ENCODE measurements around the gene P2RX3.

P2RX3 gene

GRCh38 chr11:57324154-57324885, 13.8 kb upstream of the P2RX3 start:
- no peak for FAIRE-seq
- TF ChIP-seq TAF1 (IDR thresholded peaks at IDR 0.05; ENCODE audit: low read depth, low read length), result no peak
- TF ChIP-seq POLR2A (IDR thresholded peaks at IDR 0.05; ENCODE audit: low read depth, low read length), result no peak
- no peak for TF ChIP-seq PAX5 (IDR thresholded peaks at IDR 0.05; ENCODE audit: insufficient read depth, low read length, severe bottlenecking)
- TF ChIP-seq POLR2AphosphoS5 (IDR thresholded peaks at IDR 0.05; ENCODE audit: low read depth, low read length), result no peak
- no peak for TF ChIP-seq SPI1 (IDR thresholded peaks at IDR 0.05; ENCODE audit: low read depth, low read length)
- no peak for TF ChIP-seq POU2F2 (IDR thresholded peaks at IDR 0.05; ENCODE audit: low read depth, low read length)
- DNase-seq (ENCODE audit: insufficient read length, low spot score), result peak; percentile 70

- peak; percentile 94 for FAIRE-seq
- TF ChIP-seq TAF1 (IDR thresholded peaks at IDR 0.05; ENCODE audit: low read depth, low read length), result peak; percentile 88
- no peak for TF ChIP-seq SPI1 (IDR thresholded peaks at IDR 0.05; ENCODE audit: low read depth, low read length)
- TF ChIP-seq POU2F2 (IDR thresholded peaks at IDR 0.05; ENCODE audit: low read depth, low read length), result peak; percentile 100
- peak; percentile 80 for TF ChIP-seq POLR2A (IDR thresholded peaks at IDR 0.05; ENCODE audit: low read depth, low read length)
- TF ChIP-seq POLR2AphosphoS5 (IDR thresholded peaks at IDR 0.05; ENCODE audit: low read depth, low read length), result peak; percentile 78; the same call in 1 of the 2 replicates
- peak; percentile 14 for TF ChIP-seq PAX5 (IDR thresholded peaks at IDR 0.05; ENCODE audit: insufficient read depth, low read length, severe bottlenecking)
These were observed 13.0 kb upstream of the P2RX3 start, which contains the start of gene TNKS1BP1 for GRCh38 chr11:57324886-57325734. Gene TNKS1BP1, minus strand, starts transcription at chr11:57324952. Its CDS starts 3,067 bp downstream, at chr11:57321885.

DNA sequence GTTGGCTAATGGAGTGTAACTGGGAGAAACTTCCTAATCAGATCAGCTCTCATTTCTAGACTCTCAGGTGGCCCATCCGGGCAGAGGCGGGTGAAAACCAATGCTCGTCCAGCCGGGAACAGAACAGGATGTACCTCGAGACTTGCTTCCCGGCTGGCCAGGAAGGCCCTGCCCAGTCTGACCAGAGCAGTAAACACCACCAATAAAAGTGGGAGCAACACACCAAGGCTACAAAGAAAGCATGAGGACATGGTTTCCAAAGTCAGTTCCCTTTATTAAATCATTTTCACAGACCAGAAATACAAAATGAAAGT, 12.5 kb upstream of the P2RX3 start:
- FAIRE-seq (no peak), DNase-seq (ENCODE audit: insufficient read length, low spot score) (no peak)
- TF ChIP-seq SPI1 (IDR thresholded peaks at IDR 0.05; ENCODE audit: low read depth, low read length) (no peak), POLR2AphosphoS5 (IDR thresholded peaks at IDR 0.05; ENCODE audit: low read depth, low read length) (no peak), POLR2A (IDR thresholded peaks at IDR 0.05; ENCODE audit: low read depth, low read length) (no peak), PAX5 (IDR thresholded peaks at IDR 0.05; ENCODE audit: insufficient read depth, low read length, severe bottlenecking) (no peak)

More at GRCh38 chr11:57324886-57325734, 13.0 kb upstream of the P2RX3 start, which contains the start of gene TNKS1BP1:
- peak; percentile 89 for DNase-seq (ENCODE audit: insufficient read length, low spot score)

GRCh38 chr11:57327721-57328120, 10.4 kb upstream of the P2RX3 start:
- TF ChIP-seq TAF1 (IDR thresholded peaks at IDR 0.05; ENCODE audit: low read depth, low read length), result no peak
- no peak for TF ChIP-seq POLR2AphosphoS5 (IDR thresholded peaks at IDR 0.05; ENCODE audit: low read depth, low read length)
- TF ChIP-seq POLR2A (IDR thresholded peaks at IDR 0.05; ENCODE audit: low read depth, low read length), result no peak
- TF ChIP-seq SPI1 (IDR thresholded peaks at IDR 0.05; ENCODE audit: low read depth, low read length), result no peak
- TF ChIP-seq PAX5 (IDR thresholded peaks at IDR 0.05; ENCODE audit: insufficient read depth, low read length, severe bottlenecking), result no peak
- no peak for TF ChIP-seq POU2F2 (IDR thresholded peaks at IDR 0.05; ENCODE audit: low read depth, low read length)
- FAIRE-seq (no peak), DNase-seq (ENCODE audit: insufficient read length, low spot score) (no peak)

DNA sequence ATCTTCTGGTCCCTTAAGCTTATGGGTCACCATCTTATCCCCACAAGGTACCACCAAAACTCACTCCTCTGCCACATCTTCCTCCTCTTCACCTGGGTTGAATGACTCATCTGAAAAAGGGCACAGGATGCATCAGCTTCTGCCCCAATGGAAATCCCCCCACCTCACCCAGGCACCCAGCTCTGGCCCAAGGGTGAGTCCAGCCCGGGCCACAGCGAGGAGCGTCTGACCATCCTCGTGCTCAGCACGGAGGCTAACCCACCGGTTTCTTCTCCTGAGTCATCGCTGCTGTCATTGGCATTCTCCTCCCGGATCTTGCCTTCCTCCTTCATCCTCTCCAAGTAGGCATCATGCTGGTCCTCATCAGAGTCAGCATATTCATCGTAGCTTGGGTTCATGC, 8.1 kb upstream of the P2RX3 start:
- DNase-seq (ENCODE audit: insufficient read length, low spot score) (no peak), FAIRE-seq (no peak)
- TF ChIP-seq PAX5 (IDR thresholded peaks at IDR 0.05; ENCODE audit: insufficient read depth, low read length, severe bottlenecking), result no peak
- no peak for TF ChIP-seq POLR2AphosphoS5 (IDR thresholded peaks at IDR 0.05; ENCODE audit: low read depth, low read length)
- TF ChIP-seq POU2F2 (IDR thresholded peaks at IDR 0.05; ENCODE audit: low read depth, low read length), result no peak
- TF ChIP-seq SPI1 (IDR thresholded peaks at IDR 0.05; ENCODE audit: low read depth, low read length), result no peak
- no peak for TF ChIP-seq POLR2A (IDR thresholded peaks at IDR 0.05; ENCODE audit: low read depth, low read length)
- TF ChIP-seq TAF1 (IDR thresholded peaks at IDR 0.05; ENCODE audit: low read depth, low read length), result no peak

- TF ChIP-seq POLR2AphosphoS5 (IDR thresholded peaks at IDR 0.05; ENCODE audit: low read depth, low read length), result no peak
- no peak for TF ChIP-seq TAF1 (IDR thresholded peaks at IDR 0.05; ENCODE audit: low read depth, low read length)
- no peak for TF ChIP-seq POU2F2 (IDR thresholded peaks at IDR 0.05; ENCODE audit: low read depth, low read length)
- TF ChIP-seq PAX5 (IDR thresholded peaks at IDR 0.05; ENCODE audit: insufficient read depth, low read length, severe bottlenecking), result no peak
- TF ChIP-seq POLR2A (IDR thresholded peaks at IDR 0.05; ENCODE audit: low read depth, low read length), result no peak
- TF ChIP-seq SPI1 (IDR thresholded peaks at IDR 0.05; ENCODE audit: low read depth, low read length), result no peak
- FAIRE-seq (no peak), DNase-seq (ENCODE audit: insufficient read length, low spot score) (no peak)
These were observed 6.4 kb upstream of the P2RX3 start for GRCh38 chr11:57331720-57332119.

DNA sequence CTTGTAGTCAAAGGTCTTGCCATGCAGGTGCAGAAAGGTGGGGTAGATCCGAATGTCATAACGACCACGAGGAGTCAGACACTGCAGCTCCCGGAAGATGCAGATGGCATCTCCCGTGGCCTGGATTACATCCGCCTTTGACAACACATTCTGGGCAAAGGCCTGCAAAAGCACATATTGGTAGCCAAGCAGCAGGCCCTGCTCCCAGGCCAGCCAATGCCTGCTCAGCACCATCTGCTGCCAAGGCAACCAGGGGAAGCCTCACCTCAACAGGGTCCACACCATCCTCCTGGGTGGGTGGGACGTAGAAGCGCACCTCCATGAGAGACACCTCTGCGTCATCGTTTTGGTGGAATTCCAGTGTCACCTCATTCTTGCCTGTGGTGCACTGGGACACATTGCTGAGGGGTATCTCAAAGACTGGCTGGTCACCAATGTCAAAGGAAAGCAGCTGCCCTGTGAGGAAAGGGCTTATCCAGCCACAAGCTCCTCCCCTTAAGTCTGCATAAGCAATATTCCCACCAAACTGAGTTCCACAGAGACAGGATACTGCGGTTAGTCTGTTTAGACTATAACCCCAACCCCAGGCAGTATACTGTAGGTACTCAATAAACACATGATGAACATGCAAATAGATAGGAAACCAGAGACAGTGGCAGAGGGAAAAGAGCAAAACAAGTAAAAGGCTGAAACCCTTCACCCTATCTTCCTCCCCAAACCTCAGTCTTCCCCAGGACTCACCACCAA, 5.3 kb upstream of the P2RX3 start:
- DNase-seq (ENCODE audit: insufficient read length, low spot score), result no peak
- TF ChIP-seq SPI1 (IDR thresholded peaks at IDR 0.05; ENCODE audit: low read depth, low read length) (no peak), PAX5 (IDR thresholded peaks at IDR 0.05; ENCODE audit: insufficient read depth, low read length, severe bottlenecking) (no peak), TAF1 (IDR thresholded peaks at IDR 0.05; ENCODE audit: low read depth, low read length) (no peak)
- no peak for FAIRE-seq

DNA sequence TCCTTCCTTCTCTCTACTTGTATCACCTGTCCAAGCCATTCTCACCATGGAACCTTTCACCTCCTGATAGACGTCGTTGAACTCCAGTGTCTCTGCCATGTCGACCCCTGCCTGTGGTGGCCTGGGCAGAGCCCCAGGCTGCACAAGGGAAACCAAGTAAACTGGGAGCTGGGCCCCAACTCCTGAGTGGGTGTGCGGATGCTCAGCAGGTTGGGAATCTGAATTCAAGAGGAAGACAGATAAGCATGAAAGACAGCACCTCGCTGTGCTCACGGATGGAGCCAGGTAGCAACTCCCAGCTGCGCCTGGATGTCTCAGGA, 3.2 kb upstream of the P2RX3 start:
- FAIRE-seq (peak; percentile 77), DNase-seq (ENCODE audit: insufficient read length, low spot score) (no peak)
- peak; percentile 27; the same call in 1 of the 2 replicates for TF ChIP-seq POU2F2 (IDR thresholded peaks at IDR 0.05; ENCODE audit: low read depth, low read length)
- TF ChIP-seq TAF1 (IDR thresholded peaks at IDR 0.05; ENCODE audit: low read depth, low read length), result no peak

- TF ChIP-seq POU2F2 (IDR thresholded peaks at IDR 0.05; ENCODE audit: low read depth, low read length) (0 out of 2 replicates have a peak, but pooled peaks have one; percentile 36), SPI1 (IDR thresholded peaks at IDR 0.05; ENCODE audit: low read depth, low read length) (no peak), POLR2AphosphoS5 (IDR thresholded peaks at IDR 0.05; ENCODE audit: low read depth, low read length) (peak; percentile 82), TAF1 (IDR thresholded peaks at IDR 0.05; ENCODE audit: low read depth, low read length) (peak; percentile 88), PAX5 (IDR thresholded peaks at IDR 0.05; ENCODE audit: insufficient read depth, low read length, severe bottlenecking) (no peak), POLR2A (IDR thresholded peaks at IDR 0.05; ENCODE audit: low read depth, low read length) (peak; percentile 81)
- peak; percentile 92 for DNase-seq (ENCODE audit: insufficient read length, low spot score)
- peak; percentile 94 for FAIRE-seq
These were observed 2.6 kb upstream of the P2RX3 start, which contains the start of gene SSRP1 for GRCh38 chr11:57335343-57336110. Gene SSRP1, minus strand, starts transcription at chr11:57335892. Its CDS starts 771 bp downstream, at chr11:57335121.
